ENCODE data around the gene IL10RB. TPM values are rescaled to one million over a fixed set of nuclear protein-coding genes. Genes with fewer than 3 reads are reported as not detected.
"Not testable (repeated sequence)": the region's sequence is repeated elsewhere in the genome, so short reads cannot be mapped to it uniquely, and the experiment has no call there.

The IL10RB gene
- total RNA-seq, 1 donor from 2014 or later = 37.9 TPM

- DNase-seq = no peak
- ChIA-PET POLR2A (no interaction called here), CTCF (no interaction called here)
- Mint-ChIP-seq H3K9me3 (no peaks in the 10 kb centered on the region), H3K4me3 (no peak overlapping the region), H3K4me1 (peaks cover 55% of the 10 kb centered on the region), H3K36me3 (ENCODE audit: low read depth) (peaks cover 49% of the 10 kb centered on the region), H3K27me3 (no peaks in the 10 kb centered on the region), H3K27ac (peak overlapping the region; percentile 10)
- no peak for ATAC-seq (ENCODE audit: low read depth)
- no peak for TF ChIP-seq CTCF (IDR thresholded peaks at IDR 0.05)
- intact Hi-C loops (cut with micrococcal nuclease) = no loop called here
Observed at GRCh38 chr21:33240404-33240803, 25.8 kb upstream of the IL10RB start.

GRCh38 chr21:33241846-33242245, 24.3 kb upstream of the IL10RB start:
- ATAC-seq (ENCODE audit: low read depth) = no peak
- intact Hi-C loops (cut with micrococcal nuclease) = no loop called here
- Mint-ChIP-seq H3K36me3 (ENCODE audit: low read depth) (peaks cover 56% of the 10 kb centered on the region), H3K4me1 (peaks cover 44% of the 10 kb centered on the region), H3K27me3 (no peaks in the 10 kb centered on the region), H3K4me3 (no peak overlapping the region), H3K27ac (peak overlapping the region; percentile 46), H3K9me3 (no peaks in the 10 kb centered on the region)
- no peak for TF ChIP-seq CTCF (IDR thresholded peaks at IDR 0.05)
- ChIA-PET CTCF (no interaction called here), POLR2A (interaction anchor here (0.7 kb wide), 1 partner anchor 34 kb away, joined by 11 read pairs; no protein-coding TSS in a partner anchor)
- no peak for DNase-seq

GRCh38 chr21:33242846-33243245, 23.3 kb upstream of the IL10RB start:
- H3K27ac Mint-ChIP-seq; intact Hi-C loops (cut with micrococcal nuclease); CTCF ChIA-PET; DNase-seq; H3K9me3 Mint-ChIP-seq; H3K27me3 Mint-ChIP-seq; H3K4me3 Mint-ChIP-seq; ATAC-seq (ENCODE audit: low read depth): not testable (repeated sequence)
- POLR2A ChIA-PET = interaction anchor here (1.3 kb wide), 1 partner anchor 82 kb away, joined by 3 read pairs; the partner anchor contains the start of gene IFNAR1
- Mint-ChIP-seq H3K36me3 (ENCODE audit: low read depth) (peaks cover 59% of the 10 kb centered on the region), H3K4me1 (peaks cover 39% of the 10 kb centered on the region)

- Mint-ChIP-seq H3K4me3 (no peak overlapping the region), H3K9me3 (no peaks in the 10 kb centered on the region), H3K27me3 (no peaks in the 10 kb centered on the region), H3K27ac (peak overlapping the region; percentile 7), H3K4me1 (peaks cover 25% of the 10 kb centered on the region), H3K36me3 (ENCODE audit: low read depth) (peaks cover 67% of the 10 kb centered on the region)
- ChIA-PET CTCF (no interaction called here), POLR2A (interaction anchor here (0.6 kb wide), 1 partner anchor 37 kb away, joined by 3 read pairs; no protein-coding TSS in a partner anchor)
- TF ChIP-seq CTCF (IDR thresholded peaks at IDR 0.05) = no peak
- DNase-seq (no peak), ATAC-seq (ENCODE audit: low read depth) (no peak)
- intact Hi-C loops (cut with micrococcal nuclease) = no loop called here
Observed at GRCh38 chr21:33244082-33244778, 21.9 kb upstream of the IL10RB start.

GRCh38 chr21:33244779-33245105, 21.4 kb upstream of the IL10RB start:
- Mint-ChIP-seq H3K27me3 (no peaks in the 10 kb centered on the region), H3K4me1 (peaks cover 23% of the 10 kb centered on the region), H3K36me3 (ENCODE audit: low read depth) (peaks cover 72% of the 10 kb centered on the region), H3K27ac (peak overlapping the region; percentile 7), H3K9me3 (no peaks in the 10 kb centered on the region), H3K4me3 (no peak overlapping the region)
- DNase-seq = no peak
- POLR2A ChIA-PET = no interaction called here
- intact Hi-C loops (cut with micrococcal nuclease) = no loop called here
- CTCF ChIA-PET = no interaction called here
- ATAC-seq (ENCODE audit: low read depth) = no peak
- TF ChIP-seq CTCF (IDR thresholded peaks at IDR 0.05) = no peak
